ENCODE measurements around the gene PLPP3.

PLPP3 gene

GRCh38 chr1:56583957-56584468 is 4.7 kb upstream of the PLPP3 start:
- Histone ChIP-seq H3K27ac (ENCODE audit: low read depth, low read length, poor library complexity, severe bottlenecking) (no peak overlapping the region), H3K9ac (ENCODE audit: low read length) (no peak overlapping the region), H4K20me1 (ENCODE audit: insufficient read depth, low read length) (no peaks in the 10 kb centered on the region), H3K79me2 (ENCODE audit: insufficient read depth, low read length) (no peaks in the 10 kb centered on the region), H3F3A (ENCODE audit: insufficient read depth, low read length) (no peaks in the 10 kb centered on the region), H3K4me2 (ENCODE audit: low read length) (no peak overlapping the region), H3K36me3 (ENCODE audit: insufficient read depth, low read length) (no peaks in the 10 kb centered on the region), H3K4me1 (ENCODE audit: insufficient read depth, low read length, severe bottlenecking) (no peaks in the 10 kb centered on the region), H3K4me3 (ENCODE audit: low read depth, low read length, poor library complexity, severe bottlenecking) (no peak overlapping the region), H3K9me3 (ENCODE audit: low read length) (no peaks in the 10 kb centered on the region), H3K9me2 (ENCODE audit: low read depth, low read length) (no peaks in the 10 kb centered on the region), H3K27me3 (ENCODE audit: insufficient read depth, low read length) (no peaks in the 10 kb centered on the region), H2AFZ (ENCODE audit: low read length) (no peak overlapping the region)
- TF ChIP-seq, protein P1, sequence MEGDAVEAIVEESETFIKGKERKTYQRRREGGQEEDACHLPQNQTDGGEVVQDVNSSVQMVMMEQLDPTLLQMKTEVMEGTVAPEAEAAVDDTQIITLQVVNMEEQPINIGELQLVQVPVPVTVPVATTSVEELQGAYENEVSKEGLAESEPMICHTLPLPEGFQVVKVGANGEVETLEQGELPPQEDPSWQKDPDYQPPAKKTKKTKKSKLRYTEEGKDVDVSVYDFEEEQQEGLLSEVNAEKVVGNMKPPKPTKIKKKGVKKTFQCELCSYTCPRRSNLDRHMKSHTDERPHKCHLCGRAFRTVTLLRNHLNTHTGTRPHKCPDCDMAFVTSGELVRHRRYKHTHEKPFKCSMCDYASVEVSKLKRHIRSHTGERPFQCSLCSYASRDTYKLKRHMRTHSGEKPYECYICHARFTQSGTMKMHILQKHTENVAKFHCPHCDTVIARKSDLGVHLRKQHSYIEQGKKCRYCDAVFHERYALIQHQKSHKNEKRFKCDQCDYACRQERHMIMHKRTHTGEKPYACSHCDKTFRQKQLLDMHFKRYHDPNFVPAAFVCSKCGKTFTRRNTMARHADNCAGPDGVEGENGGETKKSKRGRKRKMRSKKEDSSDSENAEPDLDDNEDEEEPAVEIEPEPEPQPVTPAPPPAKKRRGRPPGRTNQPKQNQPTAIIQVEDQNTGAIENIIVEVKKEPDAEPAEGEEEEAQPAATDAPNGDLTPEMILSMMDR (IDR thresholded peaks at IDR 0.05; ENCODE audit: low read length) = no peak

DNA sequence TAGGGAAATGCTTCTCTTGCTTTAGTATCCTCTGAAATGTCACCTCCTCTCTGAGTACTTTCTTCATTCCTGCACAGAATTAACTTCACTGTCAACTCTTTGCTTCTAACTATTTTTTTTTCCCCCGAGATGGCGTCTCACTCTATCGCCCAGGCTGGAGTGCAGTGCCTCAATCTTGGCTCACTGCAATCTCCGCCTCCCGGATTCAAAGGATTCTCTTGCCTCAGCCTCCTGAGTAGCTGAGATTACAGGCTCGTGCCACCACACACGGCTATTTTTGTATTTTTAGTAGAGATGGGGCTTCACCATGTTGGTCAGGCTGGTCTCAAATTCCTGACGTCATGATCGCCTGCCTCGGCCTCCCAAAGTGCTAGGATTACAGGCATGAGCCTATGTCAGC is 1.4 kb upstream of the PLPP3 start:
- no peaks in the 10 kb centered on the region for H3K36me3 ChIP-seq (ENCODE audit: insufficient read depth, low read length)
- H3K9me2 ChIP-seq (ENCODE audit: low read depth, low read length) = no peaks in the 10 kb centered on the region
- no peak overlapping the region for H2AFZ ChIP-seq (ENCODE audit: low read length)
- no peaks in the 10 kb centered on the region for H3K27me3 ChIP-seq (ENCODE audit: insufficient read depth, low read length)
- no peak overlapping the region for H3K9ac ChIP-seq (ENCODE audit: low read length)
- no peaks in the 10 kb centered on the region for H3K9me3 ChIP-seq (ENCODE audit: low read length)
- no peak for TF ChIP-seq EZH2 (IDR thresholded peaks at IDR 0.05; ENCODE audit: borderline replicate concordance, low read length)
- TF ChIP-seq, protein P1 (IDR thresholded peaks at IDR 0.05; ENCODE audit: low read length) = no peak
- no peak overlapping the region for H3K4me3 ChIP-seq (ENCODE audit: low read depth, low read length, poor library complexity, severe bottlenecking)
- no peaks in the 10 kb centered on the region for H3K4me1 ChIP-seq (ENCODE audit: insufficient read depth, low read length, severe bottlenecking)
- no peak overlapping the region for H3K4me2 ChIP-seq (ENCODE audit: low read length)
- H3K79me2 ChIP-seq (ENCODE audit: insufficient read depth, low read length) = no peaks in the 10 kb centered on the region
- no peak overlapping the region for H3K27ac ChIP-seq (ENCODE audit: low read depth, low read length, poor library complexity, severe bottlenecking)
- no peaks in the 10 kb centered on the region for H3F3A ChIP-seq (ENCODE audit: insufficient read depth, low read length)
- no peaks in the 10 kb centered on the region for H4K20me1 ChIP-seq (ENCODE audit: insufficient read depth, low read length)

DNA sequence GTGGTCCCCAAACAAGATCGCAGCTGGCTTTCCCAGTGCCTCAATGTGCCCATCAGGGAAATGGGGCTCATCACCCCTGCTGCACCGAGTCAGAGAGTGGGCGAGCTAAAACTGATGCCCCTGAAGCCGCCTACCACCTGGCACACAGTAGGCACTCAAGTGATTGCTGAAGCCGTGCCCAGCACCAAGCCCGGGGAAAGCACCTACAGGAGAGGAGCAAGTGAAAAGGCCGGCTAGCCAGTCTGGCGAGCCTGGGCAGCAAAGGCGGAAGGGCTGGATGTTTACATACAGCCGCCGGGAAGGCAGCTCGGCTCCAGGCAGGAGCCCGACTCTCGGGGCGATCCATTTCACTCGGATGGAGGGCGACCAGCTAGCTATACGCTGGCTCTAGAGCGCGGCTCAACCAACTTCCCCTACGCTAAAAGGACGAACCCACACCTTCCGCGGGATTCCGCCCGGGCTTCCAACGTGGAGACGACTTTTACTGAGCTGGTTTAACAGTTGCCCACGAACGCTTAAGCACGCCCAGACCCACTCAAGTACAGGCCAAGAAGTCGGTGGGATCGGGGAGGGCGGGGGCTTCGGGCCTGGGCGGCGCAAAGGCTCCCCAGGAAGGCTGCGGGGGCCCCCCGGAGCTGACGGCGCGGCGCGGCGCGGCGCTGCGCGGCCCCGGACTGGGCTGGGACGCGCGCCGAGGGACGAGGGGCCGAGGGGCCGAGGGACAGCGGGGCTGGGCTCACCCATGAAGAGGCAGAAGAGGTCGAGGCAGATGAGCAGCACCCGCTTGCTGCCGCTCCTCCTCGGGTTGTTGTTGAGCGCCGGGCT is 1.0 kb downstream of the PLPP3 start:
- H2AFZ ChIP-seq (ENCODE audit: low read length) = no peak overlapping the region

More for the DNA sequence above, 1.0 kb downstream of the PLPP3 start:
- H3K36me3 ChIP-seq (ENCODE audit: insufficient read depth, low read length) = no peaks in the 10 kb centered on the region
- no peaks in the 10 kb centered on the region for H3K9me3 ChIP-seq (ENCODE audit: low read length)
- H3K27me3 ChIP-seq (ENCODE audit: insufficient read depth, low read length) = no peaks in the 10 kb centered on the region
- H3K4me3 ChIP-seq (ENCODE audit: low read depth, low read length, poor library complexity, severe bottlenecking) = no peak overlapping the region
- H3K4me2 ChIP-seq (ENCODE audit: low read length) = no peak overlapping the region
- no peaks in the 10 kb centered on the region for H3K9me2 ChIP-seq (ENCODE audit: low read depth, low read length)
- no peaks in the 10 kb centered on the region for H3K79me2 ChIP-seq (ENCODE audit: insufficient read depth, low read length)
- no peaks in the 10 kb centered on the region for H3K4me1 ChIP-seq (ENCODE audit: insufficient read depth, low read length, severe bottlenecking)
- H3K27ac ChIP-seq (ENCODE audit: low read depth, low read length, poor library complexity, severe bottlenecking) = no peak overlapping the region
- TF ChIP-seq, protein P1 (IDR thresholded peaks at IDR 0.05; ENCODE audit: low read length) = no peak
- no peak for TF ChIP-seq EZH2 (IDR thresholded peaks at IDR 0.05; ENCODE audit: borderline replicate concordance, low read length)
- no peaks in the 10 kb centered on the region for H3F3A ChIP-seq (ENCODE audit: insufficient read depth, low read length)
- no peak overlapping the region for H3K9ac ChIP-seq (ENCODE audit: low read length)
- H4K20me1 ChIP-seq (ENCODE audit: insufficient read depth, low read length) = no peaks in the 10 kb centered on the region
